ENCODE data around the gene CLBA1. TPM values are rescaled to one million over a fixed set of nuclear protein-coding genes. Genes with fewer than 3 reads are reported as not detected.
A peak's percentile ranks its signal among the peaks of the same experiment; 100 is the strongest.

CLBA1 gene
- total RNA-seq, 2 donors from 2014 or later, result 4.7 to 5.6 TPM

DNA sequence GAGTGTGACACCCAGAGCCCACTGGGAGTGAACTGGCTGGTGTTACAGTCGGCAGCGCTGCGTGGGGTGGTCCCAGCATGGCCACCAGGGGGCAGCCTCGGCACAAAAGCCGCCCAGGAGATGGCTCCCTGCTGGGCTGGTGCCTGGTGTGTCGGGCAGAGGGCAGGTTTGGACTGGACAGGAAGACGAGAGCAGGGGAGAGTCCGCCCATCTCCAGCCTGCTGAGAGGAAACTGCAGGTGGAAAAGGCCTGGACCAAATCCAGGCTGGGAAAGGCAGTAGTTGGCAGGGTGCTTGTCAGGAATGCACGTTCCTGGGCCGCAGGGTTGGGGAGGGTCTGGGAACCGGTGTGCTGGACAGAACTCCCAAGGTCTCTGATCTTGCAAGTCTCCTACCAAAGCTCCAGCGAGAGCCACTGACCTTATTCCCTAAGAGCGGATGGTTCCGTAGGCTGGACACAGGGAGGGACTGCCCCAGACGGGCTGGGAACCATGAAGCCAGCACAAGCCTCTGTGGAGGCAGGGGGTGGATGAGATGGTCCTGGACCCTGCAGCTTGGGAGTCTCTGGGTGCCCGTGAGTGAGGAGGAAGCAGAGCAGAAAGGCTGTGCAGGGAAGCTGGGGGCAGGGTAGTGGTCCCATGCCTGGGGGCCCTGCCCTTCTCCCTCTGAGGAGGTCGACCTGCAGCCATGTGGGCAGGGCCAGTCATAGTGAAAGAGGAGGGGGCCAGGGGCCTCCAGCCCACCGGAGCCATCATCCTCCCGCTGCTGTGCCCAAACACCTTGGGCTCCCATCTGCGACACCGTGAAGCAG lies 9.2 kb upstream of the CLBA1 start:
- intact Hi-C loops (cut with DNase I), result loop anchor here (2.0 to 5.0 kb wide), 3 partner anchors 46 to 70 kb away; partner anchors contain the start of gene CDCA4 (in 1 of the 2)
- DNase-seq (ENCODE audit: low spot score), result peak; percentile 96

DNA sequence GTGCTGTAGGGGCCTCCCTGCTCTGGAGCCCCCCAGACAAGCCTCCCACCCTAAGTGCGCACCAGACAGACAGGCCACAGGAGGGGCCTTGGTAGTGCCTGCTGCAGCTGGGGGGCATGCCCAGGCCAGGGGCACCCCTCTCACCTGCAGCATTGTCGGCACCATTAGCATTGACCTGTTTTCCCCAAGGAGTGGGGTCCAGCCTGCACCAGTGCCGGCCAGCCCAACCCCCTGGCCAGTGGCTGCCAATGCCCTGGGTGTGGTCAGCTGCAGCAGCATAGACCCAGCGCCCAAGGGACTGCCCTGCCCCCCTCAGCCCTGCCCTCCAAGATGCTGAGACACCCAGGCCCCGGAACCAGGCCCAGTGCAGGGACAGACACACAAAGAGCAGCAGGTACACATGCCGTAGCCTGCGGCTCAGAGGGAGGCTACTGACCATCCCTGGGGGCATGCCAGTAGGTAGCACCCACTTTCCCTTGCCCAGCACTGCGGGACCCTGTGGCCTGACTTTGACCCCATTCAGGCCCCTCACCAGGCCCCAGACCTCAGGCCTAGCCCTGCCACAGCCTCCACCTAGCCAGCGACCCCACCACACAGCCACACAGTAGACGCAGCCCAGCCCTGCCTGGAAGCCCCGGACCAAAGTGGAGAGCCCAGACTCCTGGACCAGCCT lies 8.4 kb upstream of the CLBA1 start:
- intact Hi-C loops (cut with DNase I), result loop anchor here (2.0 to 5.0 kb wide), 3 partner anchors 45 to 70 kb away; partner anchors contain the start of gene CDCA4 (in 1 of the 2)
- DNase-seq (ENCODE audit: low spot score), result peak; percentile 76

DNA sequence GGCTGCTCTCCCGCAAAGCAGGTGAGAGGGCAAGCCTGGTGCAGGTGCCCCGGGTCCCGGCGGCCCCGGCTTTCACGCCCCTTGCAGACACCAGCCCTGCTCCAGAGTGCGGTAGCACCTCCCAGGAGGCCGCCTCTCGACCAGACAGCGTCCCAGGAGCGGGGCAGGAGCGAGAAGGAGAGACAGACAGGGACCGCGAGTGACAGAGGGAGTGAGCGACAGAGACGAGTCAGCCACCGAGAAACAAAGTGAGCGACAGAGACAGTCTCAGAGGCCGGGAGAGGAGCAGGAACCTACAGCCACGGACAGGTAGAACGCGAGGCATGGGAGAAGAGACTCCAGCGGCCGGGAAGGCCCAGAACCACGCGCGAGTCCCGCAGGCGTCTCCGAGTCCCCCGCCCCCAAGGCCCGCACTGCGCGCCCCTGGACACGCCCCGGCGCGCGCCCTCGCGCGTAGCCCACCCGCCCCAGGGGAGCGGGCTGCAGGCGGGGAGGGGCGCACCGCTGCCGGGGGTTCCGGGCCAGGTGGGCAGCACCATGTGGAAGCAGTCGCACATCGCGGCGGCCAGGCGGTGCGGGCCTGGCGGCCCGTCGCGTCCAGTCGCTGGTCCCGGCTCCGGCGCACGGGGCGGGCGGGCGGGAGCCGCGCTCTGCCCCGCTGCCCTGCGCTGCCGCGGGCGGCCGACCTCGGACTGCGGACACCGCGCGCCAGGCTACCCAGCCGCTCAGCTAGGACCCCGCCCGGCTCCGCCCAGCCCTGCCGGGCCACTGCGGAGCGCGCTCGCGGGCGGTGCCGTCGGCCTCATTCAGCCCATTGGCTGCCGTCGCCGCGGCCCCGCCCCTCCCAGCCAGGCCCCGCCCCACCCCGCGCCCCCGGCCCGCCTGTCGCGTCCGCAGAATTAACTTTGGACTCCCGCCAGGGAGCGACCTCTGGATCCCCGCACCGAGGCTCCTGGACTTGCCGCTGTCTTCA lies 7.6 kb upstream of the CLBA1 start, which contains the start of gene AHNAK2:
Gene AHNAK2 (minus strand): TSS at position 694 of the 973 bp plus-strand sequence. CDS start 137 bp downstream, at position 557.
- intact Hi-C loops (cut with DNase I), result loop anchor here (2.0 to 5.0 kb wide), 3 partner anchors 44 to 69 kb away; partner anchors contain the start of gene CDCA4 (in 1 of the 2)
- peak; percentile 94 for DNase-seq (ENCODE audit: low spot score)

DNA sequence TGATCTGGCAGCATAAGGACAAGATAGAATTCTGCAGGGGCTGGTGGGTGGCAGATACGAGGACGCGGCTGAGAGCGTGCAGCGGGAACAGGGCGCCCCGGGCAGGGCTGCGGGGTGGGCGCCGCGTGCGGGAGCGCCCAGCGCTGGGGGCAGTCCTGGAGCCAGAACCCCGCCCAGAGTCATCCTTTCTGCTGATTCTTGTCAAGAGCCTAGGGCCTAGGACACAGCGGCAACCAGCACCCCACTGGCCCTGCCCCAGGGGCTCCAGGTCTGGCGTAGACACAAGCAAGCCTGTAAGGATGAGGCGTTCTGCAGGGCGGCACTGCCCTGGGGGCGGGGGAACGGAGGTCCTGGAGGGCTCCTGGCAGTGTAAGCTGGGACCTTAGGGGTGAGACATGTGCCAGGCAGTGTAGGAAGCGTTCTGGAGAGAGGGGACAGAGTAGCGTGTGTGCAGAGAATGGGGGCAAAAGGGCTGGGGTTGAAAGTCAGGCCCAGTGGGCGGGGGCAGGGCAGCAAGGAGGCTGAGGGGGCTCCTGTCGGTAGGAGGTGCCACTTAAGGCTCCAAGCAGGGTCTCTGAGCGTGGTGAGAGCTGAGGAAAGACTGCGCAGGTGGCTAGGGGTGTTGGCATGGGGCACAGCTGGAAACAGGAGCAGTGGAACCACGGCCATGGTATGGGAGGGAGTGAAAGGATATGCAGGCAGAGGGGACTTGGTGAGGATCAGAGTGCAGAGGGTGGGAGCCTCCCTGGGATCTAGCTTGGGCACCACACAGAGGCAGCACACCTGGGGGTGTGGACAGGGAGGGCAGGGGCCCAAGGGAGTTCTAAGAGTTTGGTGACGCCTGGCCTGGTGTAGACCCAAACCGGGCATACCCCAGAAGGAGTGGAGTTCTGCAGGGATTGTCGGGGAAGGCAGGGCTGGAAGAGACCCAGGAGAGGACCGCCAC lies 6.6 kb upstream of the CLBA1 start:
- DNase-seq (ENCODE audit: low spot score), result peak; percentile 78
- intact Hi-C loops (cut with DNase I), result loop anchor here in 1 of 2 donors (5.0 kb wide), 1 partner anchor 43 kb away; the partner anchor contains the start of gene CDCA4

DNA sequence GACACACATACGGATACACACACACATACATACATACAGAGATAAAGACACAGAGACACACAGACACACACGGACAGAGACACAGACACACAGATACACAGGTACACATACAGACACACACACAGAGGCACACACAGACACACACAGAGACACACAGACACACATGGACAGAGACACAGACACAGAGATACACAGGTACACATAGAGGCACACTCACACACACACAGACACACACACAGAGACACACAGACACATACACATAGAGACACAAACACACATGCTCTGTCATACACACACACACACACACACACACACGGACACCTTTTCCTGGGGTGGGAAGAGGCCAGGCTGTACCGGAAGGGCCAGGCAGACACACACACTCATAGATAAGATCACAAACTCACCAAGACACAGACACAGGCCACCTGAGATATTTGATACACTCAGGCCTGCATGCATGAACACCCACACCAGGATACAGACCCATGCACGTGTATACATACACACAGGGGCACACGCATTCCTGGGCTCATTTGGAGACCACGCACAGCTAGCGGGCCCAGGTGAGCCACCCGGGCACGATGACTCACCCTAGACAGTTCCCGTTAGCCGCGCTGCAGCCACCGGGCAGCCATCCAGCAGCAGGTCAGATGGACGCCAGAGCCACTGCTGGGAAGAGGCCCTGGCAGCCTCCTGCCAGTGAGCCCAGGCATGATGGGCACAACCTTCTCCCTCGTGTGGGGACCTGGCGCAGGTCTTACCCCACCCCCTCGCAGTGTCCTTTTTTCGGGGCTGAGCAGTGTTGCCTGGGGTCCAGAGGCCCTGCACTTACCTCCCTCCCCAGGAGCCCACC lies 5.6 kb upstream of the CLBA1 start:
- DNase-seq (ENCODE audit: low spot score), result peak; percentile 79
- intact Hi-C loops (cut with DNase I), result loop anchor here in 1 of 2 donors (5.0 kb wide), 1 partner anchor 42 kb away; the partner anchor contains the start of gene CDCA4

DNA sequence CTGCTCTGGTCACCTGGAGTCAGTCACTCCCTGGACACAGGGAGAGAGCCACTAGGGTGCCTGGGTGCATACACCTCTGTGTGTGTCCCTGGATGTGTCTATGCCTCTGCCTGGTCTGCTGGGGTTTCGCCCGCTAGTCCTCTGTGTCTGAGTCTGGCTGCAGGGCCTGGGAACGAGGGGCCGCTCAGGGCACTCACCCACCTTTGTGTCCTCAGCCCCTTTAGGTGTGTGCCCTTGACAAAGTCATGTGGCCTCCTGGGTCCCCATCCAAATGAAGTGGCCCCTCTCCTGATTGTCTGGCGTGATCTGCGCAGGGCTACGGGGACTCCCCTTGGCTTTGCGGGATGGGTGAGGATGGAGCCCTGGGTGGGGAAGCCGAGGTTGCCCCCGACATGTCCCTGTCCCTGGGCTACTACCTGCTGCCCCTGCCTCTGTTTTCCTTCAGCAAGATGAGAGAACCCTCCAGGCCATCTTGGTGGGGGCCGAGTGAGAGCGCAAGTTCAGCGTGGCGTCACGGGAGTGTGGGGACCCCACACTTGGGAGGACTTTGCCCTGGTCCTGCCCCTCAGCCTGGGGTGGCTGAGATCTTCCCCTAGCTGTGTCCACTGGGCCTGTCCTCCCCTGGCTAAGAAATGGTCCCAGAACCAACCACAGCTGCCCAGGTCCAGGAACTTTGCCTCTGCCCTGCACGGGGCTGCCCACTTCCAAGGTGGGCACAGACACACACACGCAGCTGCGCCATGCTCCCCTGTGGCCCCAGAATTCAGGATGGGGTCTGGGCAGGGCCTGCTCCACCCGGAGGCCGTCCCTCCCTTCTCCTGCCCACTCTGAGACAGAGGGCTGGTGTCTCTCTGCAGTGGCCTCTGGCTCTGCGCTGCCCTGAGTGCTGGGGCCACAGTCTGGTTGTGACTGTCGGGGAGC lies 4.7 kb upstream of the CLBA1 start:
- intact Hi-C loops (cut with DNase I), result no loop called here
- DNase-seq (ENCODE audit: low spot score), result peak; percentile 75

DNA sequence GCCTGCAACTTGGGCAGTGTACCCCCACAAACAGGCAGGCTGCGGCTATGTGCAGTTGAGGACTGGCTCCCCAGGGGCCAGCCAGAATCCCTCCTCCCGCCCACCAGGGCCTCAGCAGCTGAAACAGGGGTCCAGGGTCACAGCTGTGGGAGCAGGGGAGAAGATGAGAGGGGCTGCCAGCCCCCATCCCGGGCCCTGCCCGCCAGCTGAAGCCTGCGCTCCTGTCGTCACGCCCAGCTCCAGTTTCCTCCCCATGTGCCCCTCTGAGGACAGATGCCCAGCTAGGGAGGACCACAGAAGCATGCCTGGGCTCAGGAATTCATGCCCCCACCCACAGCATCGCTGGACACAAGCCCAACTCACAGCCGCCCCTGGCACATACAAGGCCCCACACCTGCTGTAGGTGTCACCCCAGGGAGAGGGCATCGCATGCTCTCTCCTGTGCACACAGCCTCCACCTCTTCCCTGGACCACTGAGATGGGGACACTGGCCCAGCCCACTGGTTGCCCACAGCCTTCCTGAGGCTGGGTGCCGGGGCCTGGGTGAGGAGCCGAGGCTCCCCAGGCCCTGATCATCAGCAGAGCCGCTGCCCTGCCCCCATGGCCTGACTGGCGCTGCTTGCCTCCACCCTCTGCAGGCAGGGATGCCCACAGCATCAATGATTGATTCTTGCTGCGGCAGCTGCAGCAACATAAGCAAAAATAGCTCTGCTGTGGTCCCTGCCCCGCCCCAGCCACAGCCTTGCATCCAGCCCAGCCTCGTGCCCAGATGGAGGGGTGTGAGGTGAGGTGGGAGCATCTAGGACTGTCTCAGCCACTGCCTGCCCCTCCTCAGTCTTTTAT lies 3.7 kb upstream of the CLBA1 start:
- DNase-seq (ENCODE audit: low spot score), result peak; percentile 66
- intact Hi-C loops (cut with DNase I), result no loop called here

DNA sequence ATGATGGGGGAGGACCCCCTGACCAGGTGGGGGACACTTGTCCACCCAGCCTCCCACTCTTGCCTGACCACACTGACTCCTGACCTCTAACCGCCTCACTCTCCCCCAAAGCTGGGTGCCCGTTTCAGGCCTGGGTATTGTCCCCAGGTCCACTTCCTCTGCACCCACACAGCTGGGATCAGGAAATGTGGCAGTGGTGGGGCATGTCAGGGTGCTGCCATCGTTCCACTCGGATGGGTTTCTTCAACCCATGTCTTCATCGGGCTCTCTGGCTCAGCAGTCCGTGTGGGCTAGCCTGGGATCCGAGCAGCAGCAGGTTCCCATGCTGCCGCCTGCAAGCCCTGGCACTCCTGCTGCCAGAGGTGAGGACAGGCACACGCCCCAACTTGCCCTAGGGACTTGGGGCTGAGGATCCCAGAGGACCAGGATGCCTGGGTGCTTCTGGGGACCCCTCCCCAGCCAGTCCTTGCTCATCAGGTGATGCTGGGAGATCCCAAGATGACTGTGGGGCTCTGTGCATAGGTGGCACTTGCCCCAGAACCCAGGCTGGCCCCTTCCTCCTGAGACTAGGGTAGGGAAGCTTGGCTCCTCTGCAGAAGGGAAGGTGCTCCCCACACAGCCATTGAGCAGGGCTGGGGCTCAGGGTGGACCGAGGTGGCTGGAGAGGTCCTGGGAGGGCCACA lies 2.9 kb upstream of the CLBA1 start:
- peak; percentile 69 for DNase-seq (ENCODE audit: low spot score)
- intact Hi-C loops (cut with DNase I), result no loop called here

DNA sequence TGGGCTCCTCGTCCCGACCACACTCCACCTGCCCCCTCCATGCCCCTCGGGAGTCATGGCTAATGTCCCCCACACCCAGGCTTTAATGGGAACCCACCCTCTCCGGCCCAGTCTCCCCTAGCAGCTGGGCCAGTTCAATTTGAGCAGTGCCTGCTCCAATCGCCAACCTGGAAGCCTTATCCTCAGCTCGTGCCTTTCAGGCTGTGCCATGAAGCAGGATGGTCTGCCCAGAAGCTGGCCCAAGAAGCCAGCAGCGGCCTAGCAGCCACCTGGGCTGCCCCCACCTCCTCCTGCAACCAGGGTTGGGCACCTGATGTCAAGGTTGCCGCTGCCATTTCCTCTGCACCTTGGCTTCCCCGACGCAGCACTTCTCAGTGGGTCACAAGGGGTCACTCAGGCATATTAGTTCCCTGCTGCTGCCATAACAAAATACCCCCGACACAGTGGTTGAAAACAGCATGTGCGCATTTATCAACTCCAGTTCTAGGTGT lies 2.3 kb upstream of the CLBA1 start:
- peak; percentile 72 for DNase-seq (ENCODE audit: low spot score)
- intact Hi-C loops (cut with DNase I), result no loop called here

DNA sequence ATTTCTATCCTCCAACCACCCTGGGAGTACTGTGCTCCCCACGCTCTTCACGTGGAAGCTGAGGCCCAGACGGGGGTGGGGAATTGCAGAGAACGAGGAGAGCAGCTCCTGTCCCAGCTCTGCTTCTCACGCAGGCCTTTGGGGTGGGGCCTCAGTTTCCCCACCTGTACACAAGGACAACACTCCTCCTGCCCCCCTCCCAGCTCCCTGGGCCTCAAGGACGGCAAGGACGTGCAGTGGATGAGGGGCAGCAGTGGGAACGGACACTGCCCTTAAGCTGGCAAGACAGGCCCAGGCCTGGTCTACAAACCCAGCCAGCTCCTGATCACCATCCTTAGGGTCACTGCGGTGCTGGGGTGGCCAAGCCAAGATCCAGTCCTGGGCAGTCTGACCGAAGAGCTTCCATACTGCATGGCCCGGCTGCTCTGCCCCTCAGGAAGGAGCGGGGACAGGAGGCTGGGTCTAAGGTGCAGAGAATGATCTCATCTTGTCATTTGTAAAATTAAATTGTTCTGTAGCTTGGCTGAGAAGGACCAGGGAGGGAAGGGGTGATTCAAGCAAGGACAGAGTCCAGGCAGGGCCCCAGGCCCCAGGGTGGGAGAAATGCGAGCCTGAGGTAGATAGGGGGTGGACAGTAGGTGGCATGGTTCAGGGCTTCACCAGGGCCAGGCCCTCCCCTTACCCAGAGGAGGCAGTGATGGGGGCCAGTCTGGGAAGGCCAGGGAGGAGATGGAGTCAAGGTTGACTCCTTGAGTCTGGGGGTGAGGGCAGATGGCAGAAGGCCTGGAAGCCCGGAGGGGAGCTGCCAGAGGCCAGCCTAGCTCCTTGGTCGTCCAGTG lies 1.3 kb upstream of the CLBA1 start:
- intact Hi-C loops (cut with DNase I), result no loop called here
- peak; percentile 72 for DNase-seq (ENCODE audit: low spot score)

DNA sequence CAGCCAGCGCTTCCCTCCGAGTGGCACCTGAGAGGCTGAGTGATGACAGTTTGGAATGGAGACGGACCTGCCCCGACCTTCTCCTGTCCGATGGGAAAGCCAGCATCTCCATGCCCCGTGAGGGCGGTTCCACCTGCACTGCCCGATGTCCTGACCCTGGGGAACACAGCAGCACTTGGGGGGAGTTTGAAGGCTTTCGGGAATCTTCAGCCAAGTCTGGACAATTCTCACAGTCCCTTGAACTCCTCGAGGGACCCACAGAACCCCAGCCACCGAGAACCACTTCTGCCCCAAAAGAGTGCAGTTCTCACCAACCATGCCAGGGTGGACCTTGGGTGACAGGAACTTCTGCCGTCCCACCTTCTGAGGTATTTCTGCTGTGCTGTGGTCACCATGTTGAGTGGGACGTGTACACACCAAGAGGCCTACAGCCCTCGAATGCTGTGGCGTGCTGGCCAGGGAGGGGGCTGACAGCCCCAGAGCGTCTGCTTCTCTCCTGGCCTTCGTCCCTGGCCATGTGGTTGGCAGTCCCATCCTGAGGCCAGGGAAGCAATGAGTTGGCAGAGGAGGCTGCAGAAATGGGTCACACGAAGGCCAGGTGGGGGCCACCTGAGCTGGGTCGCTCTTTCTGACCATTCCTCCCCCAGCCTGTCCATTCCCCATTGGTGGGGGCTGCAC lies 1.0 kb downstream of the CLBA1 start:
- intact Hi-C loops (cut with DNase I), result no loop called here

DNA sequence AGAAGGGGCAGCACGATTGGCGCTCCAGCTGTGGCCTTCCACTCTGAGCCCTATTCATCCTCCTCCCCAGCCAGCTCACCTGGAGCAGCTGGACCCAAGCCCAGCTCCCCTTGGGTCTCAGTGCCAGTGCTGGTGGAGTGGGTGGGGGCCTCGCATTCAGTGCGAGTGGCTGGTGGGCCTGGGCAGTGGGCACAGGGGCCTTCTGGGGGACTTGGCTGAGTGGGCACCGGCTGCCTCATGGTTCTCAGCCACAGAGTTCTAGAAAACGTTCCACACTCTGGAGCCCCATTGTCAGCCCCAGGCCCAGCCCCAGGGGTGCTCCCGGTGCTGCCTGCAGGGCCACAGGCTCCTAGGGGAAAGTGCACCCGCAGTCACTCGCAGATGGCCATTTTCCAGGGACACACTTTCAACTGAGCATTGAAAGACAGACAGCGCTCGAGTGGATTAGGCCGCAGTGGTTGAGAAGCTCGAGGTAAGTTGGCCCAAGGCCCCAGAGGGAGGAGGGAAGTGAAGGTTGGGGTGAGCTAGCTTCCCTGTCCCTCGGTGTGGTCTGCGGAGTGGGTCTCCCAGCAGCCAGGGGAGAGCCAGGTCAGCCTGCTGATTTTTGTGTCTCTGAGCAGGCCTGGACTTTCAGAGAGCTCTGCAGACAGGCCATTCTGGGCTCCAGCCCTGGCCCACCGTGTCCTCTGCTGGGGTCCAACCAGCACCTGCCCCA lies 3.8 kb downstream of the CLBA1 start:
- intact Hi-C loops (cut with DNase I), result no loop called here
- no peak for DNase-seq (ENCODE audit: low spot score)

More for the DNA sequence above, 1.0 kb downstream of the CLBA1 start:
- no peak for DNase-seq (ENCODE audit: low spot score)
